Fibroblast of villous mesenchyme (primary cell): ENCODE data around the gene TAAR6. TPM values are rescaled to one million over a fixed set of nuclear protein-coding genes. Genes with fewer than 3 reads are reported as not detected.

Experiments used
- DNase-seq: peaks from one replicate; pipeline ENCODE4 v3.0.0-alpha.2; 2010; ENCODE audit warnings: low read depth
- H3K4me3 ChIP-seq: 2 replicates; pipeline ENCODE4 v1.5.1; 2011; ENCODE audit warnings: low read depth, mild to moderate bottlenecking, low read length
- CTCF ChIP-seq: IDR thresholded peaks from 2 replicates; pipeline ENCODE4 v1.5.1; 2012; ENCODE audit warnings: low read depth, mild to moderate bottlenecking, low read length; ENCODE audit not compliant: insufficient read depth
- total RNA-seq: library from RNA; depleted of rRNA; stranded (reverse); fragments of >200 nt; gene quantifications from 2 replicates; pipeline ENCODE4 v1.2.3, GENCODE V29; 2012

The TAAR6 gene, protein sequence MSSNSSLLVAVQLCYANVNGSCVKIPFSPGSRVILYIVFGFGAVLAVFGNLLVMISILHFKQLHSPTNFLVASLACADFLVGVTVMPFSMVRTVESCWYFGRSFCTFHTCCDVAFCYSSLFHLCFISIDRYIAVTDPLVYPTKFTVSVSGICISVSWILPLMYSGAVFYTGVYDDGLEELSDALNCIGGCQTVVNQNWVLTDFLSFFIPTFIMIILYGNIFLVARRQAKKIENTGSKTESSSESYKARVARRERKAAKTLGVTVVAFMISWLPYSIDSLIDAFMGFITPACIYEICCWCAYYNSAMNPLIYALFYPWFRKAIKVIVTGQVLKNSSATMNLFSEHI
- not detected in 2 replicates for total RNA-seq

- H3K4me3 ChIP-seq, result no peak within 1 kb of the TSS
- TF ChIP-seq CTCF, result no peak
- DNase-seq, result no peak
These were observed at the start of gene TAAR6 for GRCh38 chr6:132570221-132570777. TAAR6 (plus strand) TSS chr6:132570322; CDS start chr6:132570322, 0 bp downstream.

DNA sequence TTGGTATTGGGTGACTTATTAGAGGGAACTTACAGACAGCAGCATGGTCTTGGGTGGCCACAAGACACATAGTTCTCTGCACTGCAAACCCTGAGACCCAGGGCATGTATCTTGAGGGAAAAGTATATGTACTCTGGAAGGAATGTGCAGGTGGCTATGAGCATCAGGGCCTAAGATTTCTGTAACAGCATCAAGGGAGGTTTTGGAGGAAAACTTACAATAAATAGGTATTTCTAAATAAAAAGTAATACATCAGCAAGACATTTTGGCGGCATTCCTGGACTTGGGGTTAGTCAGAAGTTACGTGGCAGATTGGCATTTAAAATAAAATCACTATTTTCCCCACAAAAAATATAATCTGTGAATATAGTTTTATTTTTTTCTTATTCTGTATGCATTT lies 49.2 kb upstream of the TAAR6 start:
- H3K4me3 ChIP-seq, result no peak overlapping the region
- TF ChIP-seq CTCF, result no peak
- DNase-seq, result no peak

DNA sequence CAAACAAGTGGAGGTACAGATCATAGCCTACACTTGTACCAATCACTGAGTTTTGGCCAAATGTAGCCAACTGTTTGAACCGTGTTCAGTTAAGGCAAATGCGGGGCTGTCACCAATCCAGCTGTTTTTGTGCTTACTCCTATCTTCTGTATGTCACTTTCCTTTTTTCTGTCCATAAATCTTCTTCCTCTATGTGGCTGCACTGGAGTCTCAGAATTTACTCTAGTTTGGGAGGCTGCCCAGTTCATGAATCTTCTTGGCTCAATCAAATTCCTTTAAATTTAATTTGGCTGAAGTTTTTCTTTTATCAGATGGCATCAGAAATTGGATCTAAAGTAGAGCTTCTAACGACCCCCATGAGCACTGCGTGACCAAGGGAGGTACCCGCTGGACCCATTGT lies 45.5 kb upstream of the TAAR6 start:
- DNase-seq, result no peak
- no peak overlapping the region for H3K4me3 ChIP-seq
- no peak for TF ChIP-seq CTCF

DNA sequence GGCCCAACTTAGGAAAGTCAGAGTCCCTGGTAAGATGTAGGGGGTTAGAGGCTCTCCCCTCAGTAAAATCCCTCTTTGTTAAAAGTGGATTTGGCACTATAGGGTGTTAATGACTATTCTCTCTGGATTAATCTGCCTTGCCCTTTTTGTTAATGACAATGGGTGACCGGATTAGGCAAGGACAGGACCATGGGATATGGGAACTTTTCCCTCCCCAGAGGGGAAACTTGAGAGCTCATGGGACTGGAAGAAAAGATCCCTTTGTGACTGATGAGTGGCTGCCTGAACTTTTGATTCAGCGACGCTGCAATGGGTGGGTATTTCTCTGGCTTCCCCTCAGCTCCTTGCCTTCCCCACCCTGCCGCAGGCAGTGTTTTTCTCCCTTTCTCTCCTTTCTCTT lies 44.3 kb upstream of the TAAR6 start:
- no peak for TF ChIP-seq CTCF
- H3K4me3 ChIP-seq, result no peak overlapping the region
- no peak for DNase-seq

DNA sequence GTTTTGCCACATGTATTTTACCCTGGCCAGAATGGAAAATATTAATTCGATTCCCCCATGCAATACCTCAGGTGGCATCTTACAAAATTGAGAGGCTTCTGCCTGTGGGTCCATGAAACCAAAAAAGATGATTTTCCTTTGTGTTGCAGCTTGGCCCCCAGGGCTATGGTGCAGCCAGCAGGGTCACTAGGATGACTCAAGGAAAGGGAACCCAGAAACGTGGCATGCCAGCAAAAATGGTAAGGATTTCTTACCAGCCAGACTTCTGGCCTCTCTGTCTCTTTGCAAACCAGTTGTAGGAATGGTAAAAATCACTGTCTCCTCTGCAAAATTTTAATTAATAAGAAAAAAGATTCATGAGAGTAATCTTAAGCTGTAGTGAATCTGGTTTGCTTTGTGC lies 43.7 kb upstream of the TAAR6 start:
- TF ChIP-seq CTCF, result no peak
- H3K4me3 ChIP-seq, result no peak overlapping the region
- DNase-seq, result no peak

GRCh38 chr6:132527791-132528190 lies 42.3 kb upstream of the TAAR6 start:
- TF ChIP-seq CTCF, result no peak

More at GRCh38 chr6:132527791-132528190, 42.3 kb upstream of the TAAR6 start:
- no peak overlapping the region for H3K4me3 ChIP-seq
- DNase-seq, result peak; percentile 83
